HL-60 (cell line): Measurements from ENCODE around the gene ARFGEF2.

Source experiments
- DNase-seq, 2 experiments: peaks; one replicate each; pipeline ENCODE4 v3.0.0-alpha.2; 2010 to 2020; ENCODE audit warnings: low read depth in 1 of 2, low spot score in 1 of 2
- H3K27ac ChIP-seq: fragments of 250-450 bp; sonication (Bioruptor Pico); replicated peaks from 2 replicates; pipeline ENCODE4 v1.5.1; 2020; ENCODE audit warnings: mild to moderate bottlenecking, moderate library complexity
- H3K27me3 ChIP-seq: fragments of 250-450 bp; sonication (Bioruptor Pico); 2 replicates; pipeline ENCODE4 v1.5.1; 2021; ENCODE audit warnings: mild to moderate bottlenecking, moderate library complexity; ENCODE audit not compliant: insufficient read depth, poor library complexity, severe bottlenecking
- H3K4me3 ChIP-seq: replicated peaks from 2 replicates; pipeline ENCODE4 v1.5.1; 2011; ENCODE audit warnings: mild to moderate bottlenecking, control low read depth, low read length; ENCODE audit not compliant: insufficient read depth
- GABPA ChIP-seq: IDR thresholded peaks from 2 replicates; pipeline ENCODE4 v1.6.1; 2012; ENCODE audit warnings: low read depth
- POLR2AphosphoS5 ChIP-seq: IDR thresholded peaks from 2 replicates; pipeline ENCODE4 v1.6.1; 2012; ENCODE audit warnings: low read depth
- REST ChIP-seq: IDR thresholded peaks from 2 replicates; pipeline ENCODE4 v1.6.1; 2012; ENCODE audit warnings: low read depth; ENCODE audit not compliant: insufficient replicate concordance
- SPI1 ChIP-seq: IDR thresholded peaks from 2 replicates; pipeline ENCODE4 v1.6.1; 2012; ENCODE audit warnings: low read depth, mild to moderate bottlenecking, borderline replicate concordance
- TF ChIP-seq, protein P1 (sequence below): IDR thresholded peaks from one replicate; pipeline ENCODE4 v1.5.1; 2011; ENCODE audit warnings: low read length, control low read depth, inconsistent platforms; ENCODE audit not compliant: insufficient read depth

The ARFGEF2 gene

DNA sequence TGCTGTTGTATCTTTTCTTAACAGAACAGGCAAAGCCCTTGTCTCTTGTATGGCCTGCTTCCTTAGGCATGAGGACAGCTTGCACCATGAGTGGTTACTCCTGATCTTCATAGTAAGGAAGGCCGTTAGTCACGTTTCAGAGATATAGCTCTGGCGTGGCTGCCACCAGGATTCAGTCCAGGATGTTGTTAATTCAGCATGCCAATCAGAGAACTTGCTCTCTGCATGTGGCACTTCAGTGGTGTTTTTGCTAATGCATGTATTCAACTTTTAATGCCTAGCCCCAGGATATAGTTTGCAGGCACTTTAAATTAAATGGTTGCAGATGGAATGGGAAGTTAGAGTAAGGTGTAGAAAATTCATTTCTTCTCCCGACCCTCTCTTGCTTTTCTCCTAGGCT lies 20.0 kb downstream of the ARFGEF2 start:
- no peak for TF ChIP-seq SPI1
- no peak for TF ChIP-seq GABPA
- no peak for TF ChIP-seq REST
- TF ChIP-seq, protein P1, sequence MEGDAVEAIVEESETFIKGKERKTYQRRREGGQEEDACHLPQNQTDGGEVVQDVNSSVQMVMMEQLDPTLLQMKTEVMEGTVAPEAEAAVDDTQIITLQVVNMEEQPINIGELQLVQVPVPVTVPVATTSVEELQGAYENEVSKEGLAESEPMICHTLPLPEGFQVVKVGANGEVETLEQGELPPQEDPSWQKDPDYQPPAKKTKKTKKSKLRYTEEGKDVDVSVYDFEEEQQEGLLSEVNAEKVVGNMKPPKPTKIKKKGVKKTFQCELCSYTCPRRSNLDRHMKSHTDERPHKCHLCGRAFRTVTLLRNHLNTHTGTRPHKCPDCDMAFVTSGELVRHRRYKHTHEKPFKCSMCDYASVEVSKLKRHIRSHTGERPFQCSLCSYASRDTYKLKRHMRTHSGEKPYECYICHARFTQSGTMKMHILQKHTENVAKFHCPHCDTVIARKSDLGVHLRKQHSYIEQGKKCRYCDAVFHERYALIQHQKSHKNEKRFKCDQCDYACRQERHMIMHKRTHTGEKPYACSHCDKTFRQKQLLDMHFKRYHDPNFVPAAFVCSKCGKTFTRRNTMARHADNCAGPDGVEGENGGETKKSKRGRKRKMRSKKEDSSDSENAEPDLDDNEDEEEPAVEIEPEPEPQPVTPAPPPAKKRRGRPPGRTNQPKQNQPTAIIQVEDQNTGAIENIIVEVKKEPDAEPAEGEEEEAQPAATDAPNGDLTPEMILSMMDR, result no peak
- no peak for TF ChIP-seq POLR2AphosphoS5
- no peak for DNase-seq
- H3K27ac ChIP-seq, result no peak overlapping the region

GRCh38 chr20:48942730-48943129 lies 21.2 kb downstream of the ARFGEF2 start:
- no peak for DNase-seq
- H3K27me3 ChIP-seq, result no peaks in the 10 kb centered on the region
- TF ChIP-seq POLR2AphosphoS5, result no peak
- no peak overlapping the region for H3K27ac ChIP-seq
- H3K4me3 ChIP-seq, result no peak overlapping the region

More for the DNA sequence above, 20.0 kb downstream of the ARFGEF2 start:
- Histone ChIP-seq H3K4me3 (no peak overlapping the region), H3K27me3 (no peaks in the 10 kb centered on the region)

GRCh38 chr20:48944663-48945297 lies 23.3 kb downstream of the ARFGEF2 start:
- TF ChIP-seq GABPA, result no peak
- no peak for TF ChIP-seq SPI1
- no peak for TF ChIP-seq REST
- TF ChIP-seq POLR2AphosphoS5, result no peak
- TF ChIP-seq, protein P1, result no peak

DNA sequence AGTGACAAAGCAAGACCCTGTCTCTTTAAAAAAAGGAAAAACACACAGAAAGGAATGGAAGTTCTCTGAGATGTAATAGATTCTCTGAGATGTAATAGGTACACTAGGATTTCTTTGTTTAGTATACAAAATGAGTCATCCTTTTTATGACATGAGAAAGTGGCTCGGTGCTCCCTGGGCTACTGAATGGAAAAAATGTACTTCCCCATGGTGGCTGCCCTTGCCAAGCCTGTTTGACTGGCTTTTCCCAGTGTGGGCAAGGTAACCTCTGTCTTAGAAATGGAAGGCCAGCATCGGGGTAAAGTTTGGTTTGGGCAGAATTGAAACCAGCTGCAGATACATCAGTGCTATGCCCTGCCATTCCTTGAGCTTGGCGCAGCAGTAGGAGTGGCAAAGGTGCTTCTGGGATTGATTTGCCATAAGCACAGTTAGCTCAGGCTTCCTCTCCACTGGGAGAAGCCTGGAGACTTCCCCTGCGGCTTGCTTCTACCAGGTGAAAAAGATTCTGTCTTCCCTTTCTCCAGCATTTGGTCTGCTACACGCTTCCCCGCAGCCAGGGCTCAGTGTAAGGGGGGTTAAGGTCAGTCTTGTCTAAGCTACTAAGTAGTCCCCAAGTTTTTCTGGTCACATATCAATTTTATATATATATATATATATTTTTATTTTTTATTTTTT lies 24.5 kb downstream of the ARFGEF2 start:
- Histone ChIP-seq H3K27me3 (no peaks in the 10 kb centered on the region), H3K27ac (no peak overlapping the region), H3K4me3 (no peak overlapping the region)
- TF ChIP-seq, protein P1, result no peak
- TF ChIP-seq GABPA (no peak), REST (no peak), POLR2AphosphoS5 (no peak), SPI1 (no peak)
- DNase-seq, result no peak

More at GRCh38 chr20:48944663-48945297, 23.3 kb downstream of the ARFGEF2 start:
- Histone ChIP-seq H3K27me3 (no peaks in the 10 kb centered on the region), H3K27ac (no peak overlapping the region), H3K4me3 (no peak overlapping the region)
- no peak for DNase-seq
